K562 (cell line): ENCODE measurements around the gene KCNK7. TPM values are rescaled to one million over a fixed set of nuclear protein-coding genes. Genes with fewer than 3 reads are reported as not detected.

ENCODE experiments used
- DLX4 ChIP-seq: fragments of 250-450 bp; sonication (Bioruptor Pico); IDR thresholded peaks from 2 replicates; pipeline ENCODE4 v1.6.1; 2021; ENCODE audit warnings: mild to moderate bottlenecking
- HOXB6 ChIP-seq: fragments of 250-450 bp; sonication (Bioruptor Pico); IDR thresholded peaks from 2 replicates; pipeline ENCODE4 v1.5.1; 2022; ENCODE audit warnings: mild to moderate bottlenecking, borderline replicate concordance
- ID3 ChIP-seq, 2 experiments: fragments of 250-450 bp in 1 of 2; fragments of 450-650 bp in 1 of 2; sonication (Bioruptor Pico) in 1 of 2; IDR thresholded peaks; 2 replicates each; pipeline versions ENCODE4 v1.6.1 to v1.8.0; 2016 to 2021; ENCODE audit warnings: mild to moderate bottlenecking in 2 of 2, moderate library complexity in 2 of 2, missing compliant biosample characterization in 1 of 2, missing genetic modification characterization in 1 of 2
- PRDM10 ChIP-seq: fragments of 450-650 bp; IDR thresholded peaks from 2 replicates; pipeline ENCODE4 v1.6.1; 2018; ENCODE audit not compliant: partially characterized antibody
- ZBTB40 ChIP-seq, 2 experiments: fragments of 450-650 bp in 1 of 2; sonication (generic) in 1 of 2; formaldehyde crosslinking in 1 of 2; IDR thresholded peaks; 2 replicates each; pipeline versions ENCODE4 v1.7.1 to v1.9.0; 2016 to 2022; ENCODE audit warnings: inconsistent platforms in 1 of 2, mild to moderate bottlenecking in 1 of 2, missing genetic modification reagents in 1 of 2
- ZHX1 ChIP-seq: fragments of 150-350 bp; conservative IDR thresholded peaks from 2 replicates; pipeline ENCODE4 v1.6.1; 2014; ENCODE audit warnings: low read length
- ZNF263 ChIP-seq: sonication (generic); formaldehyde crosslinking; IDR thresholded peaks from 2 replicates; pipeline ENCODE4 v1.8.0; 2022; ENCODE audit warnings: mild to moderate bottlenecking, missing genetic modification reagents, borderline replicate concordance
- polyA plus RNA-seq, 8 experiments: library from polyadenylated mRNA; depleted of rRNA in 4 of 8; stranded (reverse) in 5 of 8; unstranded in 3 of 8; fragments of >200 nt; fragmentation: Nextera tagmentation in 2 of 8; fragmentation: Illumina TruSeq in 1 of 8; extraction: Ambion mirVana in 2 of 8; extraction: Trizol in 1 of 8; gene quantifications; 2 replicates each; pipeline versions ENCODE4 v1.2.1 to v1.2.3, GENCODE V29; 2011 to 2014; ENCODE audit warnings: inconsistent platforms in 1 of 8, missing spikeins in 1 of 8
- total RNA-seq, 7 experiments: library from RNA; depleted of rRNA in 6 of 7; stranded (reverse); fragments of >200 nt in 6 of 7; fragmentation: Illumina TruSeq in 2 of 7; extraction: Trizol in 2 of 7; gene quantifications; 2 replicates each; pipeline versions ENCODE4 v1.2.1 to v1.2.3, GENCODE V29; 2011 to 2021; ENCODE audit warnings: low replicate concordance in 1 of 7

KCNK7 gene
- total and polyA plus RNA-seq, 9 of the 15 experiments (the other 6 are each of a cell fraction or from before 2014, with no cell fraction given), result 0.07 to 0.40 TPM; not detected in 7

- TF ChIP-seq DLX4 (CRISPR knock-in tag) (no peak), ZNF263 (CRISPR knock-in tag) (peak; percentile 24; the same call in 1 of the 2 replicates), ZHX1 (no peak), ID3 (CRISPR knock-in tag; IDR thresholded peaks at IDR 0.05) (no peak), ID3 (tag; IDR thresholded peaks at IDR 0.05) (no peak), PRDM10 (peak; percentile 76), HOXB6 (CRISPR knock-in tag) (no peak), ZBTB40 (IDR thresholded peaks at IDR 0.05) (0 out of 2 replicates have a peak, but pooled peaks have one; percentile 3), ZBTB40 (CRISPR knock-in tag; IDR thresholded peaks at IDR 0.05) (no peak)
These were observed 42.1 kb downstream of the KCNK7 start (continued) for GRCh38 chr11:65553301-65554001.
